Rectal smooth muscle tissue (tissue), 1 donor: ENCODE results near the gene DNAJA2.

Experiments used
- H3K27ac ChIP-seq: one replicate; pipeline ENCODE4 v1.7.0; 2013; ENCODE audit warnings: low read depth, low read length, inconsistent platforms
- H3K27me3 ChIP-seq: one replicate; pipeline ENCODE4 v1.7.0; 2013; ENCODE audit warnings: low read length; ENCODE audit not compliant: control insufficient read depth, insufficient read depth
- H3K36me3 ChIP-seq: one replicate; pipeline ENCODE4 v1.7.0; 2013; ENCODE audit warnings: low read length; ENCODE audit not compliant: control insufficient read depth, insufficient read depth
- H3K4me1 ChIP-seq: one replicate; pipeline ENCODE4 v1.7.0; 2013; ENCODE audit warnings: low read length; ENCODE audit not compliant: control insufficient read depth, insufficient read depth
- H3K4me3 ChIP-seq: one replicate; pipeline ENCODE4 v1.7.0; 2013; ENCODE audit warnings: low read length
- H3K9ac ChIP-seq: one replicate; pipeline ENCODE4 v1.7.0; 2013; ENCODE audit warnings: low read length

Gene DNAJA2

DNA sequence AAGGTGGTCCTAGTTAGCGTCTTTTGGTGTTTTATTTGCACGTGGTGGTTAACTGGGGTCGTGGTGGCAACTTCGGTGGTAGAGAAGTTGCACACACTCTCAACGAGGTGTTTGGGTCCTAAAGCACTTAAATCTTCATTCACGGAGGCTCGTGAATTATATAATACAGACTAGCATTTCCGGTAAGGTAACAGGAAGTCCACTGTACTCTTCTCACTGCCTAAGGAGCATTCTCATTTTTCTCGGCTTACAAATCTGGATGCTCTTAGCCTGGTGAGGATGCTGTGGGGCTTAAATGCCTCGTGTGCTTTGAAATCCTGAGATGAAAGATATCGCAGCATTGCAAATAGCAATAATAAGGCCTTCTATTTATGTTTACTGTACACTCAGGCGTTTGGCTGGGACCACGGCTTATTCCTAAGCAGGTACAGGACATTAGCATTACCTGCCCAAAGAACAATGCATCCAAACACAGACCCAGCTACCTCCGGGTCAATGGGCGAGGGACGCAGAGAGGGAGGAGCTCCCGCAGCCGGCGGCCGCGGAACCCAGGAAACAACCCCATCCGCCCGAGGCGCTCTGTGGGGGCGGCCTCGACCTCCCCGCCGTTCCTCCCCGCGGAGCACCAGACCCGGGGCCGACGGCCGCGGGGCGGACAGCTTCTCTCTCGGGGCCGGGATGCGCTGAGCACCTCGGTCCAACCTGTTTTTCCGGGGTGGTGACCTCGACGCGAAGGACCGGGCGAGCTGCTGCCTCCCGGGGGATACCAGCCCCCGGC is 856 bp downstream of the DNAJA2 start:
- peak overlapping the region; percentile 76 for H3K9ac ChIP-seq
- peaks cover 10% of the 10 kb centered on the region for H3K36me3 ChIP-seq
- H3K4me3 ChIP-seq, result peak overlapping the region; percentile 88
- no peaks in the 10 kb centered on the region for H3K27me3 ChIP-seq
- H3K4me1 ChIP-seq, result peaks cover 13% of the 10 kb centered on the region
- peak overlapping the region; percentile 98 for H3K27ac ChIP-seq

DNA sequence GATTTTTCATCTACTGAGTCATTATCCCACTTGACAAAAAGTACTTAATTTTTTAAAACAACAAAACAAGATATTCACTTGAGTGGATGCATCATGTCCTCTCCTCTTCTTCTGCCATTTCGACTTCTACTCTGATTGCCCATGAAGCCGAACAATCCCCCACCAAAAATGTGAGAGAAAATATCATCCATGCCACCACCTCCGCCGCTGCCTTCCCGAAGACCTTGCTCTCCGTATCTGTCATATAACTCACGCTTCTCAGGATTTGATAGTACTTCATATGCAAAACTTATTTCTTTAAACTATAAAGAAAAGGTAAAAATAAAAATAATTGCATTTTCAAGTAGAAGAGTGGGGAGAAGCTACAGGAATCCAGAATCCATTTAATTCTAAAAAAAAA is 2.2 kb downstream of the DNAJA2 start:
- Histone ChIP-seq H3K4me1 (peaks cover 13% of the 10 kb centered on the region), H3K9ac (no peak overlapping the region), H3K4me3 (no peak overlapping the region), H3K27ac (no peak overlapping the region), H3K27me3 (no peaks in the 10 kb centered on the region), H3K36me3 (peaks cover 17% of the 10 kb centered on the region)

DNA sequence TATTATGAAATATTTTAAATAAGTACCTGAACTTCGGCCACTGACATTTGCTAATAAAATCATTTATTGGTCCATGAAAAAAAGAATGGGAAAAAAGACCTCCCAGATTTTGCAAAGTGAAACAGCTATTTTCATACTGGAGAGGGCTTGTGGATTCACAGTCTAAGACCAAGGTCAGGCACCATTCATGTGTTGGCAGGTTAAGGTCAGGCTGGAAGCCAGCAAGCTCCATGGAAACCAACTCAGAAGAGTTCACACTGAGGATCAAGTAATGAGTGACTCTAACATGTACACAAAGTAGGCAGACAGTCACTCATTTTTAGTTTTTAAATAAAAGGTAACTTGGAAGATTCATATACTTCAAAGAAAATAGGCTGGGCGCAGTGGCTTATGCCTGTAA is 3.4 kb downstream of the DNAJA2 start:
- peaks cover 13% of the 10 kb centered on the region for H3K4me1 ChIP-seq
- peaks cover 21% of the 10 kb centered on the region for H3K36me3 ChIP-seq
- no peak overlapping the region for H3K9ac ChIP-seq
- no peaks in the 10 kb centered on the region for H3K27me3 ChIP-seq
- H3K27ac ChIP-seq, result no peak overlapping the region
- no peak overlapping the region for H3K4me3 ChIP-seq

DNA sequence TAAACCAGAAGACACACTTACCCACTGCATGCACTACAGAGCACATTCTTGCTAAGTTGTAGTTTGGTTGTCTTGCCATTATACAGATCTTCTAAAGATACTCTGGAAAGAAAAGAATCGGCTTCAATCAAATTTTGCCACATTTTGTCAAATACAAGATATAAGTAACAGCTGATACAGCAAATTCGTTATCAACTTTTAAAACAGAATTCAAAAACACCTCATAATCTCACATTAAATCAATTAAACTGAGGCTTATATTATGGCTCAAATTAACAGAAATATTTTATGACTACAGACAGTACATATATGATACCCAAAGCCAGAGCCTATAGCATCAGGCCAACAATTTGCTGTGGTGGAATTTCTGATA is 5.4 kb downstream of the DNAJA2 start:
- H3K4me3 ChIP-seq, result no peak overlapping the region
- H3K4me1 ChIP-seq, result peaks cover 9% of the 10 kb centered on the region
- H3K36me3 ChIP-seq, result peaks cover 37% of the 10 kb centered on the region
- H3K27me3 ChIP-seq, result no peaks in the 10 kb centered on the region
- H3K9ac ChIP-seq, result no peak overlapping the region
- H3K27ac ChIP-seq, result no peak overlapping the region

DNA sequence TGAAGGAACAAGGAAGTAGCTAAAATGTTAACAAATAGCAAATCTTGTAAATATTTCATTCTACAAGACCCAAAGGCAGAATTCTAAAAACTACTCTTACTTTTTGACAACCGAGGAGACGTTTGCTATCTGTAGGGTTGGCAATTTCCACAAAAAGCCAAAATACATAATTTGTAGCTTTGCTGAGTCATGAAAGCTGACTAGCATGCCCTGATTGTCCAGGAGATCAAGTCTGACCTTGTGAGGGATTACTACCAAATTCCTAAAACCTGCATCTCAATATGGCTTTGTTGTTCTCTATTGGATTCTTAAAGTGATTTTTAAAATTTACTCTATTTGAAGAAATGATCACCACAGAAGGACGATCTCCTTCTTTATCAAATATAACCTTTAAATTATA is 10.8 kb downstream of the DNAJA2 start:
- Histone ChIP-seq H3K27ac (no peak overlapping the region), H3K4me1 (peaks cover 3% of the 10 kb centered on the region), H3K36me3 (peaks cover 45% of the 10 kb centered on the region), H3K9ac (no peak overlapping the region), H3K4me3 (no peak overlapping the region), H3K27me3 (no peaks in the 10 kb centered on the region)

DNA sequence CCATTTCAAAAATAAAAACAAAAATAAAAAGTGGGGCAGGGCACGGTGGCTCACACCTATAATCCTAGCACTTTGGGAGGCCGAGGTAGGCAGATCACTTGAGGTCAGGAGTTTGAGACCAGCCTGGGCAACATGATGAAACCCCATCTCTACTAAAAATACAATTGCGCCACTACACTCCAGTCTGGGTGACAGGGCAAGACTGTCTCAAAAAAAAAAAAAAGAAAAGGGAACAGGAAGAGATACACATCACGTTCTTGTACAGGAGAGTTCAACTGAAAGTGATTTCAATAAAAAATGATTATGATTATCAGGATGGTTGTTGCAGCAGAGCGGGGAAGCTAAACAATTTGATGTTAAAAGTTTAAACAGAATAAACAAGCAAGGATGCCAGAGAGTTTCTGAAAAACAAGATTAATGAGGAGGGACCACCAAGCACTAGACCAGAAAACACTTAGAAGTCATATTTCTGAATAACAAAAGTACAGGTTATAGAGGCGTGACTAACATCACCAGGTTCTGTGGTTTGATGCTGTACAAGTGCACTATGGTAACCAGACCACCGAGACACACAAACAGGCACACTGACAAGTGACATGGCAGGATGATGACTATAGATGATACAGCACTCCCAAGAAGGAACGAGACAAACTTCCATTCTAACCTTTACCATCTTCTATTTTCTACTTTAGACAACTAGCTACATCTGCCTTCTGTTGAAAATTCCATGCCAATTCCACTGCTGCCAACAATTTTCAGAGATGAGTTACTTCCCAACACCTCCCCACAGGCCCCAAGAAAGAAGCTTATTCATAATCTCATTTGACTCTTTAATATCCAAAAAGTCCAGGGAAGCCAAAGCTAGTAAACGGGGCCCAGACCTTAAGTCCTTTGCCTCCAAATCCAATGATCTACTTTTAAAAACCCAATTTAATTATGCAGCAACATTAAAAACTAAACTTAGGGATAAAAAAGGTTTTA is 11.8 kb downstream of the DNAJA2 start:
- Histone ChIP-seq H3K27ac (no peak overlapping the region), H3K9ac (no peak overlapping the region), H3K4me1 (peaks cover 3% of the 10 kb centered on the region), H3K36me3 (peaks cover 42% of the 10 kb centered on the region), H3K27me3 (no peaks in the 10 kb centered on the region), H3K4me3 (no peak overlapping the region)

DNA sequence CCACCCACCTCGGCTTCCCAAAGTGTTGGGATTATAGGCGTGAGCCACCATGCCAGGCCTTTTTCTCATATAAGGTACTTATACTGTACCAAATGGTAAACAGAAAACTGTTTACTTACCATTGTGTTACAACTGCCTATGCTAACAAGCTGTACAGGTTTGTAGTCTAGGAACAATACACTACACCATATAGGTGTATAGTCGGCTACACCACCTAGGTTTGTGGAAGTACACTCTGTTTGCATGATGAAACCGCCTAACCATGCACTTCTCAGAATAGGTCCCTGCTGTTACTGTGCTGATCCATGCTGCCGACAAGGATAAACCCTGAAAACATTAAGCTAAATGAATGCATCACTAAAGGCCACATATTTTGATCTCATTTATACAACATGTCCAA is 18.9 kb downstream of the DNAJA2 start:
- H3K36me3 ChIP-seq, result peaks cover 26% of the 10 kb centered on the region
- H3K4me3 ChIP-seq, result no peak overlapping the region
- H3K27me3 ChIP-seq, result no peaks in the 10 kb centered on the region

DNA sequence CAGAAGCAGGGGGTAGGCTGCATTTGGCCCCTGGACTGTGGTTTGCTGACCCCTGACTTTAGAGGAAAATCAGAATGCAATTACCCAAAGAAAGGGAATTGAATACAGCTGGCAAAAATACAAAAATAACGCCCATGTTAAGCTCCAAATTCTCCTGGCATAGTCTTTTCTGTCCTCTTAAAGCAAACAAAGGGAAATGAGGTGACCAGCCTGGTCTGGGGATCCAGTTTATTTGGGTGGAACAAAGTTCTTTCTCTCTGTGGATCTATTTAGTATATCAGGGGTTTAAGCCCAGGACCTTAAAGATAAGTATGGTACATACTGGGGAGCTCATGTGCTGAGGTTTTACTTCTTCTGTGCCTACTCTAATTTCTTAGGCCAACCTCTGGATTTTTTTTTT is 23.5 kb downstream of the DNAJA2 start:
- Histone ChIP-seq H3K9ac (no peak overlapping the region), H3K4me1 (no peaks in the 10 kb centered on the region), H3K36me3 (peaks cover 4% of the 10 kb centered on the region), H3K27ac (no peak overlapping the region), H3K4me3 (no peak overlapping the region), H3K27me3 (no peaks in the 10 kb centered on the region)

More for the DNA sequence above, 18.9 kb downstream of the DNAJA2 start:
- Histone ChIP-seq H3K27ac (no peak overlapping the region), H3K9ac (no peak overlapping the region), H3K4me1 (no peaks in the 10 kb centered on the region)

DNA sequence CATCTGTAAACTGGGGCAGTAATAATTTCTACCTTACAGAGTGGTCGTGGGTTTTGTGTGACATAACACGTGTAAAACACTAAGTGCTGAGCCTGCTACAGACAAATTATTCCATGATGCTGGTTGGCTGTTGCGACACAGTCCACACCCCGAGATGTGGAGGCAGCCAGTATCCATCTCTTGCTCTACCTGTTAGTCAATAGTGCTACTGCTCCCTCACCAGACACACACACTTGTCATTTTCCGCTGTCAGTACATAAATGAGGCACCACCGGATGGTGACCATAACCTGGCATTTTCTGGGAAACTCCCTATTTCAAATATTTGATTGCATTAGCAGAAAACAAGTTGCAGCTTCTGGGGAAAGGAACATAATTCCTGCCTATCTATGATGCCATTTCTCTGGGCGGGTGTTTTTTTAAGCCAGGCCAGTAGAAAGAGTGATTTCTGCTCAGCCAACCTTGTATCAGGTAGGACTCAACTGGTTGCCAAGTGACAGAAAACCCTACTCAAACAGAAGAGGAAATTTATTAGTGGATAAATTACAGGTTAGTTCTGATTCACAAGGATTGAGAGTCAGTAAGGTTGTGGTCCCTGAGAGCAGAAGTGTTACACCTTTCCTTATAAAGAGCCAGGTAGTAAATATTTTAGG is 24.1 kb downstream of the DNAJA2 start:
- Histone ChIP-seq H3K4me3 (no peak overlapping the region), H3K4me1 (no peaks in the 10 kb centered on the region), H3K36me3 (no peaks in the 10 kb centered on the region), H3K27me3 (no peaks in the 10 kb centered on the region), H3K9ac (no peak overlapping the region), H3K27ac (no peak overlapping the region)

DNA sequence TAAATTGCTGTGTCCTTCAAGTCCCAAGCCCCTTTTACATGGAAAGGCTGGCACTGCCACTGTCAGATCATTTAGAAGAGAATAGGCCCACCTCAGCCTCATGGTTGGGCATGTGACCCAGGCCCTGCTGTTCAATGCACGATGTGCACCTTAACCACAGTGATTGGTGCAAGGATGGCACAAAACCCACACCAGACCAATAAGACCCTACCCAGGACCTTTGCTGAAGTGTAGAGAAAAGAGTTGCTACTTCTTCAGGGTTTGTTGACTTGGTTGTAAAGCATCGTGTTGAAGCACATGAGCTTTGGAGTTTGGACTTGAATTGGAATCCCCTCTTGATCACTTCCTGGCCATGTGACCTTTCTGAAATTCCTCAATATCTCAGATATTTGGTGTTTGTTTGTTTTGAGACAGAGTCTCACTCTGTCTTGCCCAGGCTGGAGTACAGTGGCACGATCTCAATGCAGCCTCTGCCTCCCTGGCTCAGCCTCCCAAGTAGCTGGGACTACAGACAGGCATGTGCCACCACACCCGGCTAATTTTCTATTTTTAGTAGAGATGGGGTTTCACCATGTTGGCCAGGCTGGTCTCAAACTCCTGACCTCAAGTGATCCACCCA is 24.8 kb downstream of the DNAJA2 start:
- H3K27me3 ChIP-seq, result no peaks in the 10 kb centered on the region

DNA sequence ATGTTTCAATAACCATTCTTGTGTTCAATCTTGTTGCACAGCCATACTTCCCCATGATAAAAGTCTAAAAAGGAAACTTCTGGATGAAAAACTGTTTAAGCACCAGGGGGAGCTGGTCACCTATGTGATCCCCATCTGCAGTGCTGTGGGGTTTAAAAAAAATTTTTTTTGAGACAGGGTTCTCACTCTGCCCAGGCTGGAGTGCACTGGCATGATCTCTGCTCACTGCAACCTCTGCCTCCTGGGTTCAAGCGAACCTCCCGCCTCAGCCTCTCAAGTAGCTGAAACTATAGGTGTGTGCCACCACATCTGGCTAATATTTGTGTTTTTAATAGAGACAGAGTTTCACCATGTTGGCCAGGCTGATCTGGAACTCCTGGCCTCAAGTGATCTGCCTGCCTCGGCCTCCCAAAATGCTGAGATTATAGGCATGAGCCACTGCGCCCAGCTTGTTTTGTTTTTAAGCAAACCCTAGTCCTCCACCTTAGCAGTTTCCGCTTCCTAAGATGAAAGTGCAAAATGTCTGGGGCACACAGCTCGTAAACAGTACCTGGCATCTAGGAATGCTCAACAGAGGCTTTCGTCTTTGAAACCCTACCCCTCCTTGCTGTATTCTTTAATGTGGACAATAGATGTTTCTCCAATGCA is 25.4 kb downstream of the DNAJA2 start:
- Histone ChIP-seq H3K36me3 (no peaks in the 10 kb centered on the region), H3K4me3 (no peak overlapping the region), H3K27ac (no peak overlapping the region), H3K4me1 (no peaks in the 10 kb centered on the region), H3K27me3 (no peaks in the 10 kb centered on the region), H3K9ac (no peak overlapping the region)

More for the DNA sequence above, 24.8 kb downstream of the DNAJA2 start:
- Histone ChIP-seq H3K4me3 (no peak overlapping the region), H3K9ac (no peak overlapping the region), H3K36me3 (no peaks in the 10 kb centered on the region), H3K27ac (no peak overlapping the region), H3K4me1 (no peaks in the 10 kb centered on the region)
